Activated T-helper 1 cell treated with anti-CD3 and anti-CD28 coated beads, Interleukin-12 subunit alpha, Interleukin-12 subunit beta, Interleukin-2, Interleukin-4 antibody, amounts not matched to agents 30 ng/mL and 10 ng/mL and 1 ng/mL, durations not matched to agents 14 hours and 24 hours and 36 hours (primary cell): ENCODE data around the gene YRDC. TPM values are rescaled to one million over a fixed set of nuclear protein-coding genes. Genes with fewer than 3 reads are reported as not detected.

ENCODE experiments used
- DNase-seq: peaks from one replicate; pipeline ENCODE4 v3.0.0; 2021; ENCODE audit warnings: low spot score
- H3K27ac Mint-ChIP-seq: one replicate; pipeline ENCODE4 v1.8.0; 2021; ENCODE audit warnings: mild to moderate bottlenecking, mixed read lengths
- H3K27me3 Mint-ChIP-seq: one replicate; pipeline ENCODE4 v1.8.0; 2022; ENCODE audit warnings: mild to moderate bottlenecking, moderate library complexity, mixed read lengths; ENCODE audit not compliant: insufficient read depth
- H3K36me3 Mint-ChIP-seq: one replicate; pipeline ENCODE4 v1.8.0; 2021; ENCODE audit warnings: low read depth, mixed read lengths
- H3K4me1 Mint-ChIP-seq: one replicate; pipeline ENCODE4 v1.8.0; 2021; ENCODE audit warnings: low read depth, mixed read lengths
- H3K4me3 Mint-ChIP-seq: one replicate; pipeline ENCODE4 v1.8.0; 2021; ENCODE audit warnings: mild to moderate bottlenecking, moderate library complexity, mixed read lengths
- H3K9me3 Mint-ChIP-seq: one replicate; pipeline ENCODE4 v1.8.0; 2021; ENCODE audit warnings: mixed read lengths
- intact Hi-C: fragments of 100-400 bp; cut with micrococcal nuclease; formaldehyde crosslinking; loops from one replicate; pipeline ENCODE4 v1.15.1; 2024
- total RNA-seq: library from RNA; stranded (reverse); gene quantifications from 2 replicates; pipeline ENCODE4 v1.2.3, GENCODE V29; 2022

The YRDC gene, protein sequence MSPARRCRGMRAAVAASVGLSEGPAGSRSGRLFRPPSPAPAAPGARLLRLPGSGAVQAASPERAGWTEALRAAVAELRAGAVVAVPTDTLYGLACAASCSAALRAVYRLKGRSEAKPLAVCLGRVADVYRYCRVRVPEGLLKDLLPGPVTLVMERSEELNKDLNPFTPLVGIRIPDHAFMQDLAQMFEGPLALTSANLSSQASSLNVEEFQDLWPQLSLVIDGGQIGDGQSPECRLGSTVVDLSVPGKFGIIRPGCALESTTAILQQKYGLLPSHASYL
- 73.9 and 77.6 TPM in 2 replicates for total RNA-seq

DNA sequence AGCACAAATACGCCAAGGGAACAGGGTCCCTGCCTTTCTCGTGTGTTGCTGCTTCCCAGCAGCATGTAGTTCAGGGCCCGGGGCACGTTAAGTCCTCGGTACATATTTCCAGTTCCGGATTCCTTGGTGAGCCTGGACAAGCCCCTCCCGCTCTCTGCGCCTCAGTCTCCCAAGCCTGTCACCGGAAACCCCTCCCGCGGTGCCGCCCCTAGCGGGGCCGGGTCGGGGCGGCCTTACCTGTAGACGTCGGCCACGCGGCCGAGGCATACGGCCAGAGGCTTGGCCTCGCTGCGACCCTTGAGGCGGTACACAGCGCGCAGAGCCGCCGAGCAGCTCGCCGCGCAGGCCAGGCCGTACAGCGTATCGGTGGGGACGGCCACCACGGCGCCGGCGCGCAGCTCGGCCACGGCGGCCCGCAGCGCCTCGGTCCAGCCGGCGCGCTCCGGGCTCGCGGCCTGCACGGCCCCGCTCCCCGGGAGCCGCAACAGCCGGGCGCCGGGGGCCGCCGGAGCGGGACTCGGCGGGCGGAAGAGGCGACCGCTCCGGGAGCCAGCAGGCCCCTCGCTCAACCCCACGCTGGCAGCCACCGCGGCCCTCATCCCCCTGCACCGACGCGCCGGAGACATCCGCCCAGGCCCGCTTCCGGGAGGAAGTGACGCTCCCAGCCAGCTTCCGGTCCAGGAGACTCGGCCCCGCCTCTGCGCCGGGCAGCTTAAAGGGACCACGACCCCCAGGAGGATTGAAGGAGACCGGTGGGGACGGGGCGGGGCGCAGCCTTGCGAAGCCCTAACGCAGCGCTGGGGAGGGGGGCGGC, at the start of gene YRDC, which contains the start of gene C1orf122:
TSS of gene YRDC (minus strand) at position 654 of the 814 bp plus-strand sequence. CDS start at position 626, 28 bp downstream.
TSS of gene C1orf122 (plus strand) at position 236 of the 814 bp plus-strand sequence. CDS start 615 bp downstream, outside the sequence.
- Mint-ChIP-seq H3K36me3 (peaks cover 37% of the 10 kb centered on the region), H3K4me3 (peak within 1 kb of the TSS; percentile 95), H3K27me3 (no peaks in the 10 kb centered on the region), H3K4me1 (peaks cover 53% of the 10 kb centered on the region), H3K9me3 (no peaks in the 10 kb centered on the region), H3K27ac (peak within 1 kb of the TSS; percentile 97)
- intact Hi-C loops: loop anchor here (1.0 to 10.0 kb wide), 8 partner anchors 13 to 1065 kb away; partner anchors contain the start of genes CDCA8, MEAF6, MYCBP and SF3A3
- peak; percentile 91 for DNase-seq

DNA sequence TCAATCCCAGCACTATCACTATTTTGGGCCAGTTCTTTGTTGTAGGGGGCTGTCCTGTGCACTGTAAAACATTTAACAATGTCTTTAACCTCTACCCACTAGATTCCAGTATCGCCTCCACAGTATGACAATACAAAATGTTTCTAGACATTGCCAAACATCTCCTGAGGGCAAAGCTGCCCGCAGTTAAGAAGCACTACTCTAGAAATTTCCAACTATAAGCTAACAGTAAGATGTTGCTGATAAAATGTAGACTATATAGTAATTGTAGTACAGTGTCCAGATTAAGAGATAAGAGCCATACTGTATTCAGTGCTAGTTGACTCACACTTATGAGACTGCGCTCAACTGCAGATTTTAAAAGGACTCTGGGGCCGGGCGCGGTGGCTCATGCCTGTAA, 46.4 kb upstream of the YRDC start:
- Mint-ChIP-seq H3K4me3 (no peak overlapping the region), H3K27me3 (no peaks in the 10 kb centered on the region), H3K36me3 (peaks cover 26% of the 10 kb centered on the region), H3K27ac (no peak overlapping the region), H3K4me1 (peaks cover 41% of the 10 kb centered on the region), H3K9me3 (no peaks in the 10 kb centered on the region)
- DNase-seq: no peak
- intact Hi-C loops: no loop called here

GRCh38 chr1:37853157-37853556, 45.1 kb upstream of the YRDC start:
- H3K4me1 Mint-ChIP-seq: peaks cover 35% of the 10 kb centered on the region
- H3K9me3 Mint-ChIP-seq: no peaks in the 10 kb centered on the region
- H3K27ac Mint-ChIP-seq: no peak overlapping the region
- no peak for DNase-seq
- peaks cover 30% of the 10 kb centered on the region for H3K36me3 Mint-ChIP-seq
- no peaks in the 10 kb centered on the region for H3K27me3 Mint-ChIP-seq
- H3K4me3 Mint-ChIP-seq: no peak overlapping the region
- intact Hi-C loops: no loop called here

- intact Hi-C loops: no loop called here
- Mint-ChIP-seq H3K9me3 (no peaks in the 10 kb centered on the region), H3K27ac (no peak overlapping the region), H3K36me3 (peaks cover 28% of the 10 kb centered on the region), H3K4me3 (no peak overlapping the region), H3K4me1 (peaks cover 28% of the 10 kb centered on the region), H3K27me3 (no peaks in the 10 kb centered on the region)
- DNase-seq: no peak
Measured at GRCh38 chr1:37851782-37852210, 43.8 kb upstream of the YRDC start.

DNA sequence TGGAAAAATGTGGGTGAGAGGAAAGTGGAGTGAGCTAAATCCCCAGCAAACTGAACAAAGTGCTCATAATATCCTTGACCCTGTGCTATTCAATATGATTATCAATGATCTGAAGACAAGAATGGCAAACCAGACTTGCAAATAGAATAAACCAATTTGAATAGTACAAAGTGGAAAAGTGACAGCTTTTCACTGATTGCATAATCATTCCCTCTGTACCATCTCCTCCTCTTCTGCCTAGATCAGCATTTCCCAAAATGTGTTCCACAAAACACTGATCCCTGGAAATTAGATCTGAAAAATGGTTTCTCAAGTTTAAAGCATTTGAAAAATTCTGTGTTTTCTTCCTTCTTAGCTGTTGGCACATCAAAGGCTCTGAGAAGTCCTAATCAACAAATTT, 43.3 kb upstream of the YRDC start:
- DNase-seq: no peak
- no peaks in the 10 kb centered on the region for H3K9me3 Mint-ChIP-seq
- no peak overlapping the region for H3K27ac Mint-ChIP-seq
- no peak overlapping the region for H3K4me3 Mint-ChIP-seq
- peaks cover 26% of the 10 kb centered on the region for H3K36me3 Mint-ChIP-seq
- intact Hi-C loops: no loop called here
- H3K27me3 Mint-ChIP-seq: no peaks in the 10 kb centered on the region
- peaks cover 34% of the 10 kb centered on the region for H3K4me1 Mint-ChIP-seq

DNA sequence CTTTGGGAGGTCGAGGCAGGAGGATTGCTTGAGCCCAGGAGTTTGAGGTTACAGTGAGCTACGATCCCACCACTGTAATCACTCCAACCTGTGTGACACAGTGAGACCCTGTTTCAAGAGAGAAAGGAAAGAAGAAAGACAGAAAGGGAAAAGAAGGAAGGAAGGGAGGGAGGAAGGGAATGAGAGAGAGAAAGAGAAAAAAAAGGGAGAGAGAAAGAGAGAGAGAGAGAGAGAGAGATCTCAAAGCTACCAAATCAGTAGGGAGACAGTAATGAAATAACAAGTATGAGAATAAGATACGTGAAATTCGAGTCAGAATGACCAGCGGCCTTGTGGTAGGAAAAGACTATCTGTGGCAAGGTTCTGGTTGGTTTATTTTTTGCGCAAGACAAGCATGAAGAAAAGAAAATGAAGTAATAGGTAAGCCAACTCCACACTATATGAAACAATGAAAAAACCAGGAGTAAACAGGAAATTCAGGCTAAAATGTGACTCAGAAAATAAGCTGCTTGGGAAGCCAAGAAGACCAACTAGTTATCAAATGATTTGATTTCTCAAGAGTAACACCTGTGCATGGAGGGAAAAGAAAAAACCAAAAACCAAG, 42.4 kb upstream of the YRDC start:
- no peaks in the 10 kb centered on the region for H3K27me3 Mint-ChIP-seq
- H3K36me3 Mint-ChIP-seq: peaks cover 30% of the 10 kb centered on the region
- intact Hi-C loops: no loop called here
- H3K4me1 Mint-ChIP-seq: peaks cover 35% of the 10 kb centered on the region
- DNase-seq: no peak
- no peak overlapping the region for H3K4me3 Mint-ChIP-seq
- no peaks in the 10 kb centered on the region for H3K9me3 Mint-ChIP-seq
- no peak overlapping the region for H3K27ac Mint-ChIP-seq

- intact Hi-C loops: no loop called here
- Mint-ChIP-seq H3K27me3 (no peaks in the 10 kb centered on the region), H3K9me3 (no peaks in the 10 kb centered on the region), H3K27ac (no peak overlapping the region), H3K36me3 (peaks cover 32% of the 10 kb centered on the region), H3K4me3 (no peak overlapping the region), H3K4me1 (peaks cover 36% of the 10 kb centered on the region)
- DNase-seq: no peak
Measured at GRCh38 chr1:37849480-37849879, 41.5 kb upstream of the YRDC start.

DNA sequence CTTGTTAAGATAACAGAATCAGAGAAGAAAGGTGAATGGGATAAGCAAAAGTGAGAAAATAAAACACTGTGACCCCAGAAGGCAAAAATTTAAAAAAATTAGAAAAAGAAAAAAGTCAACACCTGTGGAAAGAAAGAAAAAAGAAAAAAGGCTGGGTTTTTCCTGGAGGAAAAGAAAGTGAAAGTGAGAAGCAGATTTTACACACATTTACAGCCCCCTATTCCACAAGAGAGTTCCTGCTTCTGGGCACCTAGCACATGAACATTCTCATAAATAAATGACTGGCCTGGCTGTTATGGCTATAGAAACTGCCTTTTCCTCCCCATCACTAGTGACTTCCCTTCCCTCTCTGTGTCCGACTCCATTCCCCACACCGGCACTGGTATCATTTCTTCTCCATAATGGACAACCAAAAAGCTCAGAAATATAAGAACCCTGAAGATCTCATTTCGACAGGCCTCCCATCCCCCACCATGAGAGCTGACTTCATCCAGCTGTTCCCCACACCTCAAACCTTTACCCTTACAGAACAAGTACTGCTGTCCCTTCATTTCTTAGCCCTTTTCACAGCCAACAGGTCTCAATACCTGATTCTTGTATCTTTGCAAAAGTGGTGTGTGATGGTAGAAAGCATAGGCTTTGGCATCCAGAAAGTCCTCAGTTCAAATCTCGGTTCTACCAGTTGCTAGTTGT, 38.8 kb upstream of the YRDC start:
- Mint-ChIP-seq H3K9me3 (no peaks in the 10 kb centered on the region), H3K4me1 (peaks cover 30% of the 10 kb centered on the region), H3K4me3 (peak overlapping the region; percentile 50), H3K27me3 (no peaks in the 10 kb centered on the region), H3K27ac (peak overlapping the region; percentile 74), H3K36me3 (peaks cover 23% of the 10 kb centered on the region)
- intact Hi-C loops: no loop called here
- no peak for DNase-seq

DNA sequence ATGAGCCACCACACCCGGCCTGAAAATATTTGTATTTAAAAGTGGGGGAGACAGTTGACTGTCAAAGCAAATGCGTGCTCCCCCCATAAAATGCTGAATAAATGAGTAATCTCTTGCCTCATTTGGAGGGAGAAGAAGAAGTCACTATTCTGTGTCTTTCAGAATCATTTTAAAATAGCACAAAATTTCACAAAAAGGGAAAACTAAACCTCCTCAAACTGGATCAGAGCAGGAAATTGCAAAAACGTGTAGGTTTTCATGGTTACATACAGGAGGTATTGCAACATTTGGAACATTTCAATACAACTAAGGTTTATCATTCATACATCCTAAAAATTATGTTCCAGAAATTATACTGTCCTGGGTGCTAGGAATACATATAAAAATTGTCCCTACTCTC, 37.8 kb upstream of the YRDC start:
- intact Hi-C loops: no loop called here
- H3K4me1 Mint-ChIP-seq: peaks cover 30% of the 10 kb centered on the region
- DNase-seq: no peak
- no peaks in the 10 kb centered on the region for H3K9me3 Mint-ChIP-seq
- no peak overlapping the region for H3K27ac Mint-ChIP-seq
- H3K36me3 Mint-ChIP-seq: peaks cover 23% of the 10 kb centered on the region
- H3K4me3 Mint-ChIP-seq: no peak overlapping the region
- H3K27me3 Mint-ChIP-seq: no peaks in the 10 kb centered on the region

DNA sequence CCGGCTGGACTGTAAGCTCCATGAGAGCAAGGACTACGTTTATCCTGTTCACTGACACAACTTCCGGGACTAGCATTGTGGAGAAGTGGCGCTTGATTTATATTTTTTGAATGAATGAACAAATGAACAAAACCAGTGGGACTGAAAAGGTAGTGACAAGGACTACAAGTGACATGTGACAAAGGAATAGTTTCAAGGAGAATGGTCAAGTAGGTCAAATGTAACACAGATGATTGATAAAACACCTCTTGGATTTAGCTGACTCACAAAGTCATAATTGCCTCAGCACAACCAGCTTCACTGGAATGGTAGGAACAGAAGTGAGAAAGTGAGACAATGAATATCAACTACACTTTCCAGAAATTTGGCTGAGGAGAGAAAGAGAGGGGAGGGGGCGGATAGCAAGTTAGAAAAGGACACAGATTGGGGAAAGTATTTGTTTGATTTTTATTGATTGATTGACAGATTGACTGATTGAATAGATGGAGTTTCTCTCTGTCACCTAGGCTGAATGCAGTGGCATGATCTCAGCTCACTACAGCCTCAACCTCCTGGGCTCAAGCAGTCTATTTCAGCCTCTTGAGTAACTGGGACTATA, 37.1 kb upstream of the YRDC start:
- intact Hi-C loops: no loop called here
- no peak overlapping the region for H3K4me3 Mint-ChIP-seq

DNA sequence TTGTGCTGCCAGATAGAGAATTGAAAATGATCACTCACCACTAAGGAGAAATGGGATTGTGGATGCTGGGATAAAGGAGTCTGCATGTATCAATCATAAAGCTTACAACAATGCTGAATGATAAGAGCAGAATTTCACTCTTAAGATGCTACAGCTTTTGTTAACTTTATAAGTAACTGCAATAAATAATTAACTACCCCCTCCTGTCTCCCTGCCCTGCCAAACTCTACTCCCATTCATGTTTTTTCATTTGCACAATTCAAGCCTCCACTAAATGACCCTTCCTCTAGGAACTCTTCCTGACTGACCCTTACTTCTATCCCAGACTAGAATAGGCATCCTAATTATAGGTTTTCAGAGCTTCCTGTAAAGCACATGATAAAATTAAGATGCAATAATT, 36.5 kb upstream of the YRDC start:
- Mint-ChIP-seq H3K9me3 (no peaks in the 10 kb centered on the region), H3K36me3 (peaks cover 26% of the 10 kb centered on the region), H3K4me3 (no peak overlapping the region), H3K27me3 (no peaks in the 10 kb centered on the region), H3K27ac (no peak overlapping the region), H3K4me1 (peaks cover 30% of the 10 kb centered on the region)
- DNase-seq: no peak
- intact Hi-C loops: no loop called here

More for the DNA sequence above, 37.1 kb upstream of the YRDC start:
- peaks cover 26% of the 10 kb centered on the region for H3K36me3 Mint-ChIP-seq
- no peak for DNase-seq
- H3K27me3 Mint-ChIP-seq: no peaks in the 10 kb centered on the region
- peak overlapping the region; percentile 16 for H3K27ac Mint-ChIP-seq
- peaks cover 30% of the 10 kb centered on the region for H3K4me1 Mint-ChIP-seq
- no peaks in the 10 kb centered on the region for H3K9me3 Mint-ChIP-seq

- no peak overlapping the region for H3K27ac Mint-ChIP-seq
- peaks cover 22% of the 10 kb centered on the region for H3K4me1 Mint-ChIP-seq
- intact Hi-C loops: no loop called here
- peaks cover 17% of the 10 kb centered on the region for H3K36me3 Mint-ChIP-seq
- no peak for DNase-seq
- H3K4me3 Mint-ChIP-seq: no peak overlapping the region
- H3K9me3 Mint-ChIP-seq: no peaks in the 10 kb centered on the region
- H3K27me3 Mint-ChIP-seq: no peaks in the 10 kb centered on the region
Measured at GRCh38 chr1:37841652-37842051, 33.6 kb upstream of the YRDC start.
